ENCODE measurements around the gene SLC9C1. TPM values are rescaled to one million over a fixed set of nuclear protein-coding genes. Genes with fewer than 3 reads are reported as not detected.

The SLC9C1 gene
- total and polyA plus RNA-seq, 9 of the 15 experiments (the other 6 are each of a cell fraction or from before 2014, with no cell fraction given), result not detected

- POLR2A ChIA-PET, result interaction anchor here (0.6 kb wide), 1 partner anchor 477 kb away, joined by 4 read pairs; no protein-coding TSS in a partner anchor
- Histone ChIP-seq H3K36me3 (ENCODE audit: control insufficient read depth, insufficient read depth, low read length) (no peaks in the 10 kb centered on the region), H3K4me1 (replicated peaks in 1 of 2; ENCODE audit: control insufficient read depth in 2 of 2, insufficient read depth in 2 of 2, low read length in 2 of 2) (no peaks in the 10 kb centered on the region)
These were observed 171.1 kb downstream of the SLC9C1 start for GRCh38 chr3:112122870-112123269.

GRCh38 chr3:112121577-112122547 is 172.2 kb downstream of the SLC9C1 start:
- ChIA-PET POLR2A (no interaction called here), CTCF (ENCODE audit: low intra/inter-chr PET ratio) (no interaction called here)
- H3K4me2 ChIP-seq (ENCODE audit: insufficient read depth, low read length), result no peak overlapping the region
- H2AFZ ChIP-seq (ENCODE audit: low read depth, low read length), result no peak overlapping the region
- intact Hi-C loops (cut with micrococcal nuclease) (no loop called here), in situ Hi-C loops (cut with MboI) (loop anchor here (25.0 kb wide), 1 partner anchor 390 kb away; no protein-coding TSS in a partner anchor)
- no peaks in the 10 kb centered on the region for H3K27me3 ChIP-seq (ENCODE audit: control insufficient read depth in 2 of 2, insufficient read depth in 2 of 2, low read length in 2 of 2)
- no peaks in the 10 kb centered on the region for H4K20me1 ChIP-seq (replicated peaks; ENCODE audit: control insufficient read depth, insufficient read depth, low read length)
- no peak overlapping the region for H3K27ac ChIP-seq (ENCODE audit: extremely low read depth, low read depth, low read length)
- no peak for FAIRE-seq
- no TSS peak for BruUV-seq (replicated peaks)
- no peaks in the 10 kb centered on the region for H3K79me2 ChIP-seq (ENCODE audit: control insufficient read depth, insufficient read depth, low read length)
- WGBS (ENCODE audit: insufficient coverage, low coverage, missing lambda C conversion rate), result 37% methylated on average over 2 of the region's 2 CpGs
- H3K4me3 ChIP-seq, result no peak overlapping the region
- DNase-seq (ENCODE audit: extremely low read depth in 1 of 4, low spot score in 3 of 4), result no peak
- no peaks in the 10 kb centered on the region for H3K4me1 ChIP-seq (replicated peaks in 1 of 2; ENCODE audit: control insufficient read depth in 2 of 2, insufficient read depth in 2 of 2, low read length in 2 of 2)
- H3K36me3 ChIP-seq (ENCODE audit: control insufficient read depth, insufficient read depth, low read length), result no peaks in the 10 kb centered on the region
- H3K9me3 ChIP-seq (replicated peaks; ENCODE audit: control insufficient read depth, insufficient read depth, low read depth, low read length), result no peaks in the 10 kb centered on the region
- ATAC-seq, result no peak
- H3K9me1 ChIP-seq (ENCODE audit: control insufficient read depth, insufficient read depth, low read length), result no peaks in the 10 kb centered on the region
- no peak overlapping the region for H3K9ac ChIP-seq (ENCODE audit: insufficient read depth in 1 of 2, low read depth in 2 of 2, low read length in 2 of 2)
- no peak for TF ChIP-seq JUN (IDR thresholded peaks at IDR 0.05; ENCODE audit: borderline replicate concordance, low read depth, low read length)
- no peak for TF ChIP-seq JUN (CRISPR knock-in tag; IDR thresholded peaks at IDR 0.05; ENCODE audit: borderline replicate concordance)
- no peak for TF ChIP-seq FIP1L1 (IDR thresholded peaks at IDR 0.05; ENCODE audit: low read depth, low read length, poor library complexity, severe bottlenecking)
- TF ChIP-seq ZBTB8A (IDR thresholded peaks at IDR 0.05; ENCODE audit: partially characterized antibody), result no peak
- no peak for TF ChIP-seq ZNF217 (CRISPR knock-in tag; IDR thresholded peaks at IDR 0.05)
- no peak for TF ChIP-seq XRCC3 (IDR thresholded peaks at IDR 0.05)

More at GRCh38 chr3:112122870-112123269, 171.1 kb downstream of the SLC9C1 start:
- no peaks in the 10 kb centered on the region for H3K9me3 ChIP-seq (replicated peaks; ENCODE audit: control insufficient read depth, insufficient read depth, low read depth, low read length)
- no peaks in the 10 kb centered on the region for H4K20me1 ChIP-seq (replicated peaks; ENCODE audit: control insufficient read depth, insufficient read depth, low read length)
- H3K27ac ChIP-seq (ENCODE audit: extremely low read depth, low read depth, low read length), result no peak overlapping the region
- H3K4me3 ChIP-seq, result no peak overlapping the region
- intact Hi-C loops (cut with micrococcal nuclease) (no loop called here), in situ Hi-C loops (cut with MboI) (loop anchor here (25.0 kb wide), 1 partner anchor 389 kb away; no protein-coding TSS in a partner anchor)
- no peak for ATAC-seq
- DNase-seq (ENCODE audit: extremely low read depth in 1 of 4, low spot score in 3 of 4), result no peak
- no peak for TF ChIP-seq MEF2A (IDR thresholded peaks at IDR 0.05; ENCODE audit: control insufficient read depth, low read depth, low read length)
- H3K9ac ChIP-seq (ENCODE audit: insufficient read depth in 1 of 2, low read depth in 2 of 2, low read length in 2 of 2), result no peak overlapping the region
- BruUV-seq (replicated peaks), result no TSS peak
- H3K9me1 ChIP-seq (ENCODE audit: control insufficient read depth, insufficient read depth, low read length), result no peaks in the 10 kb centered on the region
- FAIRE-seq, result no peak
- no peaks in the 10 kb centered on the region for H3K79me2 ChIP-seq (ENCODE audit: control insufficient read depth, insufficient read depth, low read length)
- H3K4me2 ChIP-seq (ENCODE audit: insufficient read depth, low read length), result no peak overlapping the region
- H2AFZ ChIP-seq (ENCODE audit: low read depth, low read length), result no peak overlapping the region
- CTCF ChIA-PET (ENCODE audit: low intra/inter-chr PET ratio), result no interaction called here
- H3K27me3 ChIP-seq (ENCODE audit: control insufficient read depth in 2 of 2, insufficient read depth in 2 of 2, low read length in 2 of 2), result no peaks in the 10 kb centered on the region
